Gastroesophageal sphincter (tissue), 4 donors: ENCODE results near the gene KLF13. TPM values are rescaled to one million over a fixed set of nuclear protein-coding genes. Genes with fewer than 3 reads are reported as not detected.

ENCODE experiments used
- ATAC-seq: fragments of 150-250 bp; one replicate; pipeline ENCODE4 v1.9.1; 2016; ENCODE audit warnings: mild to moderate bottlenecking, moderate library complexity
- H3K27ac ChIP-seq, 4 donors: fragments of 200-600 bp; sonication (generic) in 3 of 4; 1 replicate in 3 of 4; 2 replicates in 1 of 4; pipeline ENCODE4 v1.5.1; 2016 to 2019
- H3K27me3 ChIP-seq: fragments of 200-600 bp; sonication (generic); one replicate; pipeline ENCODE4 v1.5.1; 2019
- H3K36me3 ChIP-seq, 2 donors: fragments of 200-600 bp; sonication (generic); one replicate each; pipeline ENCODE4 v1.5.1; 2019; ENCODE audit warnings: control low read depth in 1 of 2
- H3K4me1 ChIP-seq, 3 donors: fragments of 200-600 bp; sonication (generic); 1 replicate in 2 of 3; 2 replicates in 1 of 3; pipeline ENCODE4 v1.5.1; 2016 to 2019; ENCODE audit warnings: control low read depth in 2 of 3
- H3K4me3 ChIP-seq, 2 donors: fragments of 200-600 bp; sonication (generic); one replicate each; pipeline ENCODE4 v1.5.1; 2019; ENCODE audit warnings: mild to moderate bottlenecking in 1 of 2, moderate library complexity in 1 of 2
- H3K9me3 ChIP-seq, 3 donors: fragments of 200-600 bp; sonication (generic); one replicate each; pipeline ENCODE4 v1.5.1; 2017 to 2019; ENCODE audit warnings: control low read depth in 2 of 3
- EP300 ChIP-seq: sonication (generic); formaldehyde crosslinking; IDR thresholded peaks from one replicate; pipeline ENCODE4 v1.6.1; 2017; ENCODE audit warnings: antibody characterized with exemption, mild to moderate bottlenecking
- POLR2A ChIP-seq, 2 donors: fragments of 450-650 bp; IDR thresholded peaks; one replicate each; pipeline ENCODE4 v1.6.1; 2017; ENCODE audit warnings: antibody characterized with exemption in 2 of 2, mild to moderate bottlenecking in 2 of 2, moderate library complexity in 1 of 2
- POLR2AphosphoS5 ChIP-seq: sonication (generic); formaldehyde crosslinking; IDR thresholded peaks from one replicate; pipeline ENCODE4 v1.6.1; 2017; ENCODE audit warnings: antibody characterized with exemption
- WGBS, 2 donors: methylation state at CpG; one replicate each; pipeline ENCODE4 v1.1.5; 2018; ENCODE audit warnings: low coverage in 1 of 2; 5-methylcytosine and 5-hydroxymethylcytosine counted together
- total RNA-seq, 4 donors: library from RNA; depleted of rRNA; stranded (reverse); fragments of >200 nt; gene quantifications; one replicate each; pipeline ENCODE4 v1.1.0, GENCODE V29; 2016
- TF ChIP-seq, protein P1 (sequence below), 4 experiments: fragments of 200-600 bp in 2 of 4; fragments of 450-650 bp in 2 of 4; sonication (generic) in 1 of 4; IDR thresholded peaks; one replicate each; pipeline ENCODE4 v1.5.1; 2017 to 2019; ENCODE audit warnings: antibody characterized with exemption in 4 of 4, mild to moderate bottlenecking in 2 of 4, moderate library complexity in 2 of 4

Gene KLF13
- total RNA-seq, 4 donors from 2014 or later = 49.7 to 106 (median 76.1) TPM

DNA sequence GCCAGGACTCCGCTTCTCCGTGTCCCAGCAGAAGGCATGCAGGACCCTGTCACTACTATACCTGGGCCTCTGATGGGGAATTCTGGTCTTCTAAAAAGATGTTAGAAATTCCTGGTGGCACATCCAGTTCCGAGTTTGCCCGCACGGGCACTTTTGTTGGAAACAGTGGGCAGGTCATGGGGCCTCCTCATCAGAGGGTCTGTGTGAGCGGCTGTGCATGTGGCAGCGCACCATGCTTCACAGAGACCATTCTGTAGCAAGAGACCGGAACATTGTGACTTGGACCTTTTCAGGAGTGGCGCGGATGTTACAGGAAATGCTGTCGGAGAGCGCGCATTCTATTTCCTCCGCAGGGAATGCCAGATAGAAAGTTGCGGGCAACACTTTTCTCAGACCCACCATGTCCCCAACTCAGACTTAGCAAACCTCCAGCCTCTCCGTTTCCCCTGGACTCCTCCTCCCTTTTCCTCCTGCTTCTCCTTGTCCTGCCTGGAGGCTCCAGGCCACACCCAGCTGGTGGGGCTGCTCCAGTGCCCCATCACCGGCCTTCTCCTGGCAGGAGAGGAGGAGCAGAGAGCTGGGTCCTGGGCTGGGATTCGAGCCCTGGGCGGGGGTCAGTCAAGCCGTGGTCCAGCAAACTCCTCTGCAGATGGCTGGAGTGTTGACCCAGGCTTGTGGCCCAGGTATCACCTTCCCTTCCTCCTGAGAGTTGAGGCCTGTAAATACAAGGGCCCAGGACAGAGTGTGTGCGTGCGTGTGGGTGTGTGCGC is 46.6 kb downstream of the KLF13 start:
- ATAC-seq = no peak
- peaks cover 0 to 78% (median 33%) of the 10 kb centered on the region in 3 donors for H3K4me1 ChIP-seq
- H3K4me3 ChIP-seq = no peak overlapping the region
- peaks cover 0 to 61% of the 10 kb centered on the region in 2 donors for H3K36me3 ChIP-seq
- no peaks in the 10 kb centered on the region for H3K9me3 ChIP-seq
- TF ChIP-seq POLR2AphosphoS5 (no peak), EP300 (no peak), POLR2A (IDR thresholded peaks at IDR 0.05) (no peak)
- H3K27me3 ChIP-seq = no peaks in the 10 kb centered on the region
- 69 to 81% methylated on average over 7 to 10 of the region's 23 CpGs for WGBS, 2 donors
- H3K27ac ChIP-seq = peak overlapping the region in 3 of 4 donors; percentile 38 to 95 (median 74)

DNA sequence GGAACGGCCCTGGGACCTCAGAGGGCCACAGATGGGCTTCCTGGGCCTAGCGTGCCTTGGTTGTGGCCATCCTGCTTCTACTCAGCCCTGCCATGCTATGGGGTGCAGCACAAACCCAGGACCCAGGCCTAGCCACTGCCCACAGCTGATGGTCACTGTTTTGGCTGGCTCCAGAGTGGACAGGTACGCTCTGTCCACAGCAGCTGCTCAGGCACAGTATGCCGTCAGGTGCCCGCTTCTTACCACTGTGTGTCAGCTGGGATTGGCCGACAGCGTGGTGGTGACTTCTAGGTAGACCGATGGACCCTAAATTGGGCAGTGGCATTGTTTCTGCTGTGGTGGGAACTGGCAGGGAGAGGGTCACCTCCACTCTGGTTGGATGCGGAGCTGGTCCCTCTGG is 47.3 kb downstream of the KLF13 start:
- no peak overlapping the region for H3K4me3 ChIP-seq
- H3K4me1 ChIP-seq = peaks cover 0 to 74% (median 27%) of the 10 kb centered on the region in 3 donors
- no peaks in the 10 kb centered on the region for H3K9me3 ChIP-seq
- no peaks in the 10 kb centered on the region for H3K27me3 ChIP-seq
- H3K36me3 ChIP-seq = peaks cover 0 to 68% of the 10 kb centered on the region in 2 donors
- WGBS, 2 donors = 80% methylated on average over 1 of the region's 9 CpGs; no CpG with 5 or more reads in 1 of the 2 donors
- ATAC-seq = no peak
- no peak for TF ChIP-seq EP300
- peak overlapping the region in 3 of 4 donors; percentile 38 to 95 (median 74) for H3K27ac ChIP-seq

DNA sequence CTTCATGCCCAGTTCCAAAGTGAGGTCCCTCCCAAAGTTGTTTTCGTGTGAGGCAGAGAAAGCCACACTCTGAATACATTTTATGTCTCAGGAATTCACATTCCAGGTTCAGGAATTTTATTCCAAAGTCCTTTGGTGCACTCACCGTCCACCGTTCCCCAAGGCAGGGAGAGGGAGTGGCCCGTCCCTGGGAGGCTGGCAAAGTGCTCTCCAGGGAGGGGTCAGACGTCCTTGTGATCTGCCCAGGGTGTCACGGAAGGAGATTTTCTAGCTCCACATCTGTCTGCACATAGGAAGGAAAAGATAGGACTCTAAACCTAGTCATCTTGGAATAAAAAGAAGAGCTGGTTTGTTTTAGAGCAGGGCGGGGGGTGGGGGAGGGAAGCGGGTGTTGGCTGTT is 47.9 kb downstream of the KLF13 start:
- TF ChIP-seq EP300 (no peak), POLR2A (IDR thresholded peaks at IDR 0.05) (no peak)
- TF ChIP-seq, protein P1, sequence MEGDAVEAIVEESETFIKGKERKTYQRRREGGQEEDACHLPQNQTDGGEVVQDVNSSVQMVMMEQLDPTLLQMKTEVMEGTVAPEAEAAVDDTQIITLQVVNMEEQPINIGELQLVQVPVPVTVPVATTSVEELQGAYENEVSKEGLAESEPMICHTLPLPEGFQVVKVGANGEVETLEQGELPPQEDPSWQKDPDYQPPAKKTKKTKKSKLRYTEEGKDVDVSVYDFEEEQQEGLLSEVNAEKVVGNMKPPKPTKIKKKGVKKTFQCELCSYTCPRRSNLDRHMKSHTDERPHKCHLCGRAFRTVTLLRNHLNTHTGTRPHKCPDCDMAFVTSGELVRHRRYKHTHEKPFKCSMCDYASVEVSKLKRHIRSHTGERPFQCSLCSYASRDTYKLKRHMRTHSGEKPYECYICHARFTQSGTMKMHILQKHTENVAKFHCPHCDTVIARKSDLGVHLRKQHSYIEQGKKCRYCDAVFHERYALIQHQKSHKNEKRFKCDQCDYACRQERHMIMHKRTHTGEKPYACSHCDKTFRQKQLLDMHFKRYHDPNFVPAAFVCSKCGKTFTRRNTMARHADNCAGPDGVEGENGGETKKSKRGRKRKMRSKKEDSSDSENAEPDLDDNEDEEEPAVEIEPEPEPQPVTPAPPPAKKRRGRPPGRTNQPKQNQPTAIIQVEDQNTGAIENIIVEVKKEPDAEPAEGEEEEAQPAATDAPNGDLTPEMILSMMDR (IDR thresholded peaks at IDR 0.05) = no peak
- H3K4me3 ChIP-seq = no peak overlapping the region
- peak overlapping the region in 3 of 4 donors; percentile 38 to 95 (median 74) for H3K27ac ChIP-seq
- H3K36me3 ChIP-seq = peaks cover 0 to 74% of the 10 kb centered on the region in 2 donors
- no peaks in the 10 kb centered on the region for H3K9me3 ChIP-seq
- no peak for ATAC-seq
- 20 to 56% methylated on average over 1 to 4 of the region's 8 CpGs for WGBS, 2 donors
- no peaks in the 10 kb centered on the region for H3K27me3 ChIP-seq
- H3K4me1 ChIP-seq = peaks cover 0 to 74% (median 27%) of the 10 kb centered on the region in 3 donors

DNA sequence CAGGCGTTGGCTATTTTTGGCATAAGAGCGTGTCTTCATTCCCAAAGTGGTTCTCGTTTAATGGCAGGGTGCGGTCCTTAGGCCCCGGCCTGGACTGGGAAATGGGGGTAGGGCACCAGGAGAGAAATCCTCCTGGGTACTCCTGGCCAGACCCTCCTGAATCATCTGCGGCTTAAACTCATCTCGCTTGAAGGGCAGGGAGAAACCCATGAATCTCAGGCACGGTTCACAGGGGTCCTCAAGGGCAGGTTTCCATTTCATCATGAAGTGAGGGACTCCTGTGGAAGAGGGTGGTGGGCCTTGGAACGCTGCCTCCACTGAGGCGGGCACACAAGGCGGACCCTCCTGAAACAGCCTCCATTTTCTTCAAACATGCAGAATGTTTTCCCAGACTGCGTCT is 48.4 kb downstream of the KLF13 start:
- Histone ChIP-seq H3K4me1 (peaks cover 0 to 75% (median 27%) of the 10 kb centered on the region in 3 donors), H3K36me3 (peaks cover 0 to 79% of the 10 kb centered on the region in 2 donors), H3K9me3 (no peaks in the 10 kb centered on the region), H3K4me3 (no peak overlapping the region), H3K27me3 (no peaks in the 10 kb centered on the region), H3K27ac (peak overlapping the region in 3 of 4 donors; percentile 38 to 95 (median 74))
- 85 to 100% methylated on average over 1 to 8 of the region's 12 CpGs for WGBS, 2 donors
- TF ChIP-seq POLR2AphosphoS5 = no peak
- TF ChIP-seq POLR2A (IDR thresholded peaks at IDR 0.05) = no peak
- no peak for TF ChIP-seq EP300
- TF ChIP-seq, protein P1 (IDR thresholded peaks at IDR 0.05) = no peak
- no peak for ATAC-seq

DNA sequence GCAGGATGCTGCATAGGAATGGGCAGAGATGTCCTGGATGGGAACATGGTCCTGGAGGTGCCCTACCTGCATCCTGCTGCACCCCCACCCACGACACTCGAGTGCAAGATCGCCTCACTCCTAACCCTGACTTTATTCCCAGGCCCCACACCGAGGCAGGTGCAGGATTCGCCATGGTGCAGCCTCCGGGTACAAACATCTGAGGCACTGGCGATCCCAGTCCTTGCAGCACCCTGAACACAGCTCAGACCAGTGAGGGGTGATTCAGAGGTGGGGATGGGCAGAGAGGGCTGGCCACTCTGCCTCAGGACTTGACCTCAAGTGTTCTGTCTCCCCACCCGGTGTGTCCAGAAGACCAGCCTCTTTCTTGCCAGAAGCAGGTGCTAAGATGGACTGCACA is 49.1 kb downstream of the KLF13 start:
- WGBS, 2 donors = no CpG with 5 or more reads among the region's 8 CpGs
- TF ChIP-seq POLR2A (IDR thresholded peaks at IDR 0.05) (no peak), POLR2AphosphoS5 (no peak), EP300 (no peak)
- TF ChIP-seq, protein P1 (IDR thresholded peaks at IDR 0.05) = no peak
- Histone ChIP-seq H3K4me3 (no peak overlapping the region), H3K4me1 (peaks cover 0 to 68% (median 27%) of the 10 kb centered on the region in 3 donors), H3K9me3 (no peaks in the 10 kb centered on the region), H3K27me3 (no peaks in the 10 kb centered on the region), H3K27ac (peak overlapping the region in 1 of 4 donors; percentile 74), H3K36me3 (peaks cover 0 to 86% of the 10 kb centered on the region in 2 donors)
- no peak for ATAC-seq

DNA sequence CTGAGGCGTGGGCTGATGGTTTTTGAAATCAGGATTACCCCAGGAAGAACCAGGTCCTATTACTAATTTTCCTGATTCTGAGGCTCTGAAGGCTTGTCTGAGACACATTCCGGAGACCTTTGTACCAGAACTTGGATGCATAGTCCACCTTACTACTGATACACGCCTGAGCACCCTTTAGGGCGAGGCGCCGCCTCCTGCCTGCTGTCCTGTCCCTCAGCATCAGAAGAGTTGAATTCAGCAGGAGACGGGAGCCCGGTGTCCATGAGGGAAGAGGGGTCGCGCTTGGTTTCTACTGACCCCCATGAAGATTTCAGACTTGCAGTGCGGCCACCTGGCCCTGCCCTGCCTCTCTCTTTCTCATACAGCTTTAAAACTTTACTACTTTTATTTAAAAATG is 49.9 kb downstream of the KLF13 start:
- peaks cover 0 to 61% (median 27%) of the 10 kb centered on the region in 3 donors for H3K4me1 ChIP-seq
- H3K36me3 ChIP-seq = peaks cover 0 to 93% of the 10 kb centered on the region in 2 donors
- H3K9me3 ChIP-seq = no peaks in the 10 kb centered on the region
- TF ChIP-seq, protein P1 (IDR thresholded peaks at IDR 0.05) = no peak
- TF ChIP-seq POLR2AphosphoS5 (no peak), POLR2A (IDR thresholded peaks at IDR 0.05) (no peak), EP300 (no peak)
- H3K4me3 ChIP-seq = no peak overlapping the region
- no peak for ATAC-seq
- no peaks in the 10 kb centered on the region for H3K27me3 ChIP-seq
- 90 to 94% methylated on average over 2 to 5 of the region's 11 CpGs for WGBS, 2 donors
- no peak overlapping the region for H3K27ac ChIP-seq
